HL-60 (cell line): ENCODE measurements around the gene PFDN6.

ENCODE experiments used
- DNase-seq, 2 experiments: peaks; one replicate each; pipeline ENCODE4 v3.0.0-alpha.2; 2010 to 2020; ENCODE audit warnings: low read depth in 1 of 2, low spot score in 1 of 2
- H3K27ac ChIP-seq: fragments of 250-450 bp; sonication (Bioruptor Pico); replicated peaks from 2 replicates; pipeline ENCODE4 v1.5.1; 2020; ENCODE audit warnings: mild to moderate bottlenecking, moderate library complexity
- H3K27me3 ChIP-seq: fragments of 250-450 bp; sonication (Bioruptor Pico); 2 replicates; pipeline ENCODE4 v1.5.1; 2021; ENCODE audit warnings: mild to moderate bottlenecking, moderate library complexity; ENCODE audit not compliant: insufficient read depth, poor library complexity, severe bottlenecking
- H3K4me3 ChIP-seq: replicated peaks from 2 replicates; pipeline ENCODE4 v1.5.1; 2011; ENCODE audit warnings: mild to moderate bottlenecking, control low read depth, low read length; ENCODE audit not compliant: insufficient read depth
- GABPA ChIP-seq: IDR thresholded peaks from 2 replicates; pipeline ENCODE4 v1.6.1; 2012; ENCODE audit warnings: low read depth
- POLR2AphosphoS5 ChIP-seq: IDR thresholded peaks from 2 replicates; pipeline ENCODE4 v1.6.1; 2012; ENCODE audit warnings: low read depth
- SPI1 ChIP-seq: IDR thresholded peaks from 2 replicates; pipeline ENCODE4 v1.6.1; 2012; ENCODE audit warnings: low read depth, mild to moderate bottlenecking, borderline replicate concordance
- TF ChIP-seq, protein P1 (sequence below): IDR thresholded peaks from one replicate; pipeline ENCODE4 v1.5.1; 2011; ENCODE audit warnings: low read length, control low read depth, inconsistent platforms; ENCODE audit not compliant: insufficient read depth
- TF ChIP-seq, protein P2 (sequence below): IDR thresholded peaks from 2 replicates; pipeline ENCODE4 v1.6.1; 2012; ENCODE audit warnings: low read depth; ENCODE audit not compliant: insufficient replicate concordance

Gene PFDN6

GRCh38 chr6:33290459-33290858 lies 1.1 kb downstream of the PFDN6 start:
- H3K27ac ChIP-seq = peak overlapping the region; percentile 69
- TF ChIP-seq, protein P1, sequence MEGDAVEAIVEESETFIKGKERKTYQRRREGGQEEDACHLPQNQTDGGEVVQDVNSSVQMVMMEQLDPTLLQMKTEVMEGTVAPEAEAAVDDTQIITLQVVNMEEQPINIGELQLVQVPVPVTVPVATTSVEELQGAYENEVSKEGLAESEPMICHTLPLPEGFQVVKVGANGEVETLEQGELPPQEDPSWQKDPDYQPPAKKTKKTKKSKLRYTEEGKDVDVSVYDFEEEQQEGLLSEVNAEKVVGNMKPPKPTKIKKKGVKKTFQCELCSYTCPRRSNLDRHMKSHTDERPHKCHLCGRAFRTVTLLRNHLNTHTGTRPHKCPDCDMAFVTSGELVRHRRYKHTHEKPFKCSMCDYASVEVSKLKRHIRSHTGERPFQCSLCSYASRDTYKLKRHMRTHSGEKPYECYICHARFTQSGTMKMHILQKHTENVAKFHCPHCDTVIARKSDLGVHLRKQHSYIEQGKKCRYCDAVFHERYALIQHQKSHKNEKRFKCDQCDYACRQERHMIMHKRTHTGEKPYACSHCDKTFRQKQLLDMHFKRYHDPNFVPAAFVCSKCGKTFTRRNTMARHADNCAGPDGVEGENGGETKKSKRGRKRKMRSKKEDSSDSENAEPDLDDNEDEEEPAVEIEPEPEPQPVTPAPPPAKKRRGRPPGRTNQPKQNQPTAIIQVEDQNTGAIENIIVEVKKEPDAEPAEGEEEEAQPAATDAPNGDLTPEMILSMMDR = no peak
- TF ChIP-seq GABPA = no peak
- TF ChIP-seq, protein P2, sequence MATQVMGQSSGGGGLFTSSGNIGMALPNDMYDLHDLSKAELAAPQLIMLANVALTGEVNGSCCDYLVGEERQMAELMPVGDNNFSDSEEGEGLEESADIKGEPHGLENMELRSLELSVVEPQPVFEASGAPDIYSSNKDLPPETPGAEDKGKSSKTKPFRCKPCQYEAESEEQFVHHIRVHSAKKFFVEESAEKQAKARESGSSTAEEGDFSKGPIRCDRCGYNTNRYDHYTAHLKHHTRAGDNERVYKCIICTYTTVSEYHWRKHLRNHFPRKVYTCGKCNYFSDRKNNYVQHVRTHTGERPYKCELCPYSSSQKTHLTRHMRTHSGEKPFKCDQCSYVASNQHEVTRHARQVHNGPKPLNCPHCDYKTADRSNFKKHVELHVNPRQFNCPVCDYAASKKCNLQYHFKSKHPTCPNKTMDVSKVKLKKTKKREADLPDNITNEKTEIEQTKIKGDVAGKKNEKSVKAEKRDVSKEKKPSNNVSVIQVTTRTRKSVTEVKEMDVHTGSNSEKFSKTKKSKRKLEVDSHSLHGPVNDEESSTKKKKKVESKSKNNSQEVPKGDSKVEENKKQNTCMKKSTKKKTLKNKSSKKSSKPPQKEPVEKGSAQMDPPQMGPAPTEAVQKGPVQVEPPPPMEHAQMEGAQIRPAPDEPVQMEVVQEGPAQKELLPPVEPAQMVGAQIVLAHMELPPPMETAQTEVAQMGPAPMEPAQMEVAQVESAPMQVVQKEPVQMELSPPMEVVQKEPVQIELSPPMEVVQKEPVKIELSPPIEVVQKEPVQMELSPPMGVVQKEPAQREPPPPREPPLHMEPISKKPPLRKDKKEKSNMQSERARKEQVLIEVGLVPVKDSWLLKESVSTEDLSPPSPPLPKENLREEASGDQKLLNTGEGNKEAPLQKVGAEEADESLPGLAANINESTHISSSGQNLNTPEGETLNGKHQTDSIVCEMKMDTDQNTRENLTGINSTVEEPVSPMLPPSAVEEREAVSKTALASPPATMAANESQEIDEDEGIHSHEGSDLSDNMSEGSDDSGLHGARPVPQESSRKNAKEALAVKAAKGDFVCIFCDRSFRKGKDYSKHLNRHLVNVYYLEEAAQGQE = no peak
- TF ChIP-seq POLR2AphosphoS5 = no peak
- no peak for TF ChIP-seq SPI1
- H3K4me3 ChIP-seq = peak overlapping the region; percentile 79
- no peak for DNase-seq
- H3K27me3 ChIP-seq = no peaks in the 10 kb centered on the region

GRCh38 chr6:33292996-33293682 lies 3.7 kb downstream of the PFDN6 start:
- TF ChIP-seq SPI1 (no peak), POLR2AphosphoS5 (no peak), GABPA (no peak)
- TF ChIP-seq, protein P2 = no peak
- Histone ChIP-seq H3K27ac (no peak overlapping the region), H3K27me3 (no peaks in the 10 kb centered on the region), H3K4me3 (no peak overlapping the region)
- no peak for DNase-seq

GRCh38 chr6:33294086-33294823 lies 4.9 kb downstream of the PFDN6 start:
- Histone ChIP-seq H3K4me3 (no peak overlapping the region), H3K27me3 (no peaks in the 10 kb centered on the region), H3K27ac (no peak overlapping the region)
- DNase-seq = no peak
- TF ChIP-seq POLR2AphosphoS5 (no peak), GABPA (no peak), SPI1 (no peak)
- TF ChIP-seq, protein P1 = no peak
- TF ChIP-seq, protein P2 = no peak
